Measurements from ENCODE around the gene KLRC3.
A peak's percentile ranks its signal among the peaks of the same experiment; 100 is the strongest.
"Not testable (repeated sequence)": the region's sequence is repeated elsewhere in the genome, so short reads cannot be mapped to it uniquely, and the experiment has no call there.

Gene KLRC3

GRCh38 chr12:10368206-10369171, 51.9 kb downstream of the KLRC3 start:
- DNase-seq = no peak

GRCh38 chr12:10367714-10368113, 52.7 kb downstream of the KLRC3 start:
- not testable (repeated sequence) for DNase-seq

GRCh38 chr12:10366875-10367274, 53.5 kb downstream of the KLRC3 start:
- no peak for DNase-seq

- no peak for DNase-seq
Measured at GRCh38 chr12:10365696-10366405, 54.5 kb downstream of the KLRC3 start.

- DNase-seq = peak; percentile 56 to 62
Measured at GRCh38 chr12:10364815-10365622, 55.4 kb downstream of the KLRC3 start.

GRCh38 chr12:10363914-10364814, 56.2 kb downstream of the KLRC3 start:
- peak; percentile 16 to 17 for DNase-seq

- DNase-seq = no peak
Measured at GRCh38 chr12:10363658-10363913, 56.8 kb downstream of the KLRC3 start.

GRCh38 chr12:10362828-10363657, 57.4 kb downstream of the KLRC3 start:
- no peak for DNase-seq

GRCh38 chr12:10362325-10362724, 58.1 kb downstream of the KLRC3 start:
- no peak for DNase-seq

Data from activated CD4-positive, alpha-beta T cell treated with anti-CD3 and anti-CD28 coated beads for 4 hours (primary cell).